AG04449 (cell line): ENCODE data around the gene B4GALT6.

Experiments
- CTCF ChIA-PET: fragments of 350-600 bp; formaldehyde crosslinking; extraction: SDS; loops from one replicate; lab custom pipeline; 2021; ENCODE audit warnings: antibody characterized with exemption; lab: Yijun Ruan, JAX
- POLR2A ChIA-PET: fragments of 400-600, 350-600 bp; formaldehyde crosslinking; extraction: SDS; loops from one replicate; lab custom pipeline; 2020; ENCODE audit warnings: antibody characterized with exemption, inconsistent platforms; lab: Yijun Ruan, JAX
- DNase-seq: peaks from one replicate; pipeline ENCODE4 v3.0.0-alpha.2; 2010; ENCODE audit warnings: low read depth, low spot score
- H3K4me3 ChIP-seq: 2 replicates; pipeline ENCODE4 v1.5.1; 2011; ENCODE audit warnings: low read depth, mild to moderate bottlenecking, control low read depth, low read length
- TF ChIP-seq, protein P1 (sequence below): IDR thresholded peaks from one replicate; pipeline ENCODE4 v1.5.1; 2011; ENCODE audit warnings: mild to moderate bottlenecking, moderate library complexity, low read length, control low read depth, inconsistent platforms; ENCODE audit not compliant: insufficient read depth; ENCODE audit errors: missing control alignments

Gene B4GALT6

GRCh38 chr18:31685097-31686082 is 1.0 kb upstream of the B4GALT6 start:
- ChIA-PET POLR2A (no interaction called here), CTCF (no interaction called here)
- TF ChIP-seq, protein P1, sequence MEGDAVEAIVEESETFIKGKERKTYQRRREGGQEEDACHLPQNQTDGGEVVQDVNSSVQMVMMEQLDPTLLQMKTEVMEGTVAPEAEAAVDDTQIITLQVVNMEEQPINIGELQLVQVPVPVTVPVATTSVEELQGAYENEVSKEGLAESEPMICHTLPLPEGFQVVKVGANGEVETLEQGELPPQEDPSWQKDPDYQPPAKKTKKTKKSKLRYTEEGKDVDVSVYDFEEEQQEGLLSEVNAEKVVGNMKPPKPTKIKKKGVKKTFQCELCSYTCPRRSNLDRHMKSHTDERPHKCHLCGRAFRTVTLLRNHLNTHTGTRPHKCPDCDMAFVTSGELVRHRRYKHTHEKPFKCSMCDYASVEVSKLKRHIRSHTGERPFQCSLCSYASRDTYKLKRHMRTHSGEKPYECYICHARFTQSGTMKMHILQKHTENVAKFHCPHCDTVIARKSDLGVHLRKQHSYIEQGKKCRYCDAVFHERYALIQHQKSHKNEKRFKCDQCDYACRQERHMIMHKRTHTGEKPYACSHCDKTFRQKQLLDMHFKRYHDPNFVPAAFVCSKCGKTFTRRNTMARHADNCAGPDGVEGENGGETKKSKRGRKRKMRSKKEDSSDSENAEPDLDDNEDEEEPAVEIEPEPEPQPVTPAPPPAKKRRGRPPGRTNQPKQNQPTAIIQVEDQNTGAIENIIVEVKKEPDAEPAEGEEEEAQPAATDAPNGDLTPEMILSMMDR = no peak
- no peak for DNase-seq
- H3K4me3 ChIP-seq = peak overlapping the region; percentile 54

DNA sequence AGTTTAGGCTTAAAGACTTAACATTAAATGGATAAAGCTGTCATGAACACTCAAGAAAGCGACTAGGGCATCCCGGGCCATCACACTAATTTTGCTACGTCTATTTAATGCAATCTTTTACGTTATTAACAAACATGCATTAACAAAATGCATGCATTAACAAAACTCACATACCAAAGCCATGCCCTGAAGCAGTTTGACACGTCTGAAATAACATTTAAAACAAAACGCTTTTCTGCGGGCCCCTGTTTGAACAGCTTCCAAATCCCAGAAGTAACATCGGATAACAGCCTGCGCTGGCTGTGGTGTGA is 458 bp downstream of the B4GALT6 start:
- ChIA-PET CTCF (no interaction called here), POLR2A (no interaction called here)
- TF ChIP-seq, protein P1 = no peak
- no peak for DNase-seq
- peak overlapping the region; percentile 54 for H3K4me3 ChIP-seq

GRCh38 chr18:31683106-31683505 is 1.3 kb downstream of the B4GALT6 start:
- no peak overlapping the region for H3K4me3 ChIP-seq
- no peak for DNase-seq
- CTCF ChIA-PET = no interaction called here
- POLR2A ChIA-PET = no interaction called here
- TF ChIP-seq, protein P1 = no peak

DNA sequence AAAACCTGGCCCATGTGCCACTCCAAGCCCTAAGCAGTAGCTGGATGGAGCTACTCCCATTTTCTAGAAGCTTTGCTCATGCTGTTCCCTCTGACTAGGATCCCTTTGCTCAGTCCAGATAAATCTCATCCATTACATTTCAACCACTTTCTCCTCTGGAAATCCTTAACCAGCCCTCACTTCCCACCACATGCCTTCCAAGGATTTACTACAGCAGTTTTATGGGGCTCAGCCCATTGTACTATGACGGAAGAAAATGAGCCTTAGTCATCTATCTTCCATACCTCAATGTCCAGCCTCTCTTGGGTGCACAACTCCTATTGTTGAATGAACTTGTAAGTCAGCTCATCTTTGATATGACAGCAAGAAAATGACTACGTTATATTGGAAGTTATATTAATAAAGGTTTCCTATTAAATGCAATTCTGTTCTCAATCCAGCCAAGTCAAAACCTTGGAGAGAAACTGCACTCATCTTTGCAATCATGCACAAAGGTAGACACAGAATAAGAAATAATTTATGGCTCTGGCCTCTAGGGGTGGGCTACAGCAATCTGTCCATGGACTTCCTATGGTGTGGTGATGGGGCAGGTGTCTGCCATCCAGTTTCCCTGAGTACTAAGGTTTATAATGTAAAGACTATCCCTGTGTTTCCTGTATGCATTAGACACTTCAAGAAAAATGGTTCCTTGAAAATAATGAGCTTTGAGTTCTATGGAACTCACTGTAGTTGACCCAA is 3.4 kb downstream of the B4GALT6 start:
- TF ChIP-seq, protein P1 = no peak
- ChIA-PET POLR2A (no interaction called here), CTCF (interaction anchor here (1.4 kb wide), 1 partner anchor 41 kb away, joined by 4 read pairs; no protein-coding TSS in a partner anchor)
- DNase-seq = no peak
- H3K4me3 ChIP-seq = no peak overlapping the region

DNA sequence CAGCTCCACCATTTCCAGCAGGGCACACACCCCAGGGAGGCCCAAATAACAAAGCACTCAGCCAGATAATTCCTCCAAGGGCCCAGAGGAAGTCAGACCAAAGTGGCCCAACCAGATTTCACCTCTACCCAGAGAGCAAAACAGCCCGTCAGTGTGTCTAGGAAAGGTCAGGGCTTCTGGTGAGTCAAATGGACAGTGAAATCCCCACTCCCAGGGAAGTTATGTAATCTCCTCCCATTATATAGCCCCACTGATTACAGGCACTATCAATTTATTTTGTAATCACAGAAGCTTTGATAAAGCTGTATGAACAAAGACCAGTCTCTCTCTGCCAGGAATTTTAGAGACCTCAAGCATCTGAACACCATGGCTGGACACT is 4.0 kb downstream of the B4GALT6 start:
- POLR2A ChIA-PET = no interaction called here
- no peak for DNase-seq
- CTCF ChIA-PET = interaction anchor here (1.4 kb wide), 1 partner anchor 42 kb away, joined by 4 read pairs; no protein-coding TSS in a partner anchor
- H3K4me3 ChIP-seq = no peak overlapping the region
- TF ChIP-seq, protein P1 = no peak

- ChIA-PET CTCF (interaction anchor here (1.4 kb wide), 1 partner anchor 42 kb away, joined by 4 read pairs; no protein-coding TSS in a partner anchor), POLR2A (no interaction called here)
- no peak overlapping the region for H3K4me3 ChIP-seq
- DNase-seq = no peak
- TF ChIP-seq, protein P1 = no peak
Observed at GRCh38 chr18:31679791-31680432, 4.5 kb downstream of the B4GALT6 start.
